ENCODE measurements around the gene TLE2. TPM values are rescaled to one million over a fixed set of nuclear protein-coding genes. Genes with fewer than 3 reads are reported as not detected.

Gene TLE2
- total and polyA plus RNA-seq, 9 of the 15 experiments (the other 6 are each of a cell fraction or from before 2014, with no cell fraction given), result 0.35 to 13.1 (median 6.2) TPM

DNA sequence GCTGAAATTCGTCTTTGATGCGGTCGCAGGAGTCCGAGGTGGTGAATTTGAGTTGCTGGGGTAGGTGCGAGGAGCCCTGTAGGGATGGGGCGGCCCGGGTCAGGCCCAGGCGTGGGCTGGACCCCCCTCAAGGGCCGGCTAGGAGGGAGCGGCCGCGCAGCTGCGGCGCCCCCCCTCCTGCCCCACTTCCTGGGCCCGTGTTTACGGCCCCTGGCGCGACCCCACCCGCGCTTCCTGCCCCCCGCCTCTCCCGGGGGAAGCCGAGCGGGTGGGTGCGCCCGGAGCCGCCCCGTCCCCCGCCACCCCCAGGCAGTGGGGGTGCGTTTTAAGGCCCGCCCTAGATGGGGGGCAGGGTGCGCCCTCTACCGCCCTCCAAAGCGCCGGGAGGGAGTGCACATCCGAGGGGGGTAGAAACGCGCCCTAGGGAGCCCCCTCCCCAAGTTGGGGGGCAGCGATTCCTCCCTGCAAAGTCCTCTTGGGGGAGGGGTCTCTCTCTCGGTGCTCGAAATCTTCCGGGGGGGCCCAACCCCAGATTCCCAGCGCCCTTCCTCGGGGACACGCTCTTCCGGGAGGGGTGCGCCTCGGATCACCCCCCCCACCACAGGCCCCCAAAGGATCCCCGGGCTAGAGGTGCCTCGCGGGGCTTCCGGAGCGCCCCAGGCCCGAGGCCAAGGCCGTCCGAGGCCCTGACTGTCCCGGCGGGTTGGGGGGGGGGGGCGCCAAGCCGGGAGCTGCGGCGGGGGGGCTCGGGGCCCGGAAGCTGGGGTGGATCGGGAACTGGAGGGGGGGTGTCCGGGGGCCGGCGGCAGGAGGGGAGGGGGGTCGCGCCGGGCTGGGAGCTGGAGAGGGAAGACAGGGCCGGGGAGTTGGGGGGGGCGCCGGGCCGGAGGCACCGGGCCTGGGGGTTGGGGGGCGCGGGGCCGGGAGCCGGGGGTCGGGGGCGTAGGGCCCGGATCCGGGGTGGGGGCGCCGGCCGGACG is 32.4 kb upstream of the TLE2 start (continued):
- TF ChIP-seq, protein P1, sequence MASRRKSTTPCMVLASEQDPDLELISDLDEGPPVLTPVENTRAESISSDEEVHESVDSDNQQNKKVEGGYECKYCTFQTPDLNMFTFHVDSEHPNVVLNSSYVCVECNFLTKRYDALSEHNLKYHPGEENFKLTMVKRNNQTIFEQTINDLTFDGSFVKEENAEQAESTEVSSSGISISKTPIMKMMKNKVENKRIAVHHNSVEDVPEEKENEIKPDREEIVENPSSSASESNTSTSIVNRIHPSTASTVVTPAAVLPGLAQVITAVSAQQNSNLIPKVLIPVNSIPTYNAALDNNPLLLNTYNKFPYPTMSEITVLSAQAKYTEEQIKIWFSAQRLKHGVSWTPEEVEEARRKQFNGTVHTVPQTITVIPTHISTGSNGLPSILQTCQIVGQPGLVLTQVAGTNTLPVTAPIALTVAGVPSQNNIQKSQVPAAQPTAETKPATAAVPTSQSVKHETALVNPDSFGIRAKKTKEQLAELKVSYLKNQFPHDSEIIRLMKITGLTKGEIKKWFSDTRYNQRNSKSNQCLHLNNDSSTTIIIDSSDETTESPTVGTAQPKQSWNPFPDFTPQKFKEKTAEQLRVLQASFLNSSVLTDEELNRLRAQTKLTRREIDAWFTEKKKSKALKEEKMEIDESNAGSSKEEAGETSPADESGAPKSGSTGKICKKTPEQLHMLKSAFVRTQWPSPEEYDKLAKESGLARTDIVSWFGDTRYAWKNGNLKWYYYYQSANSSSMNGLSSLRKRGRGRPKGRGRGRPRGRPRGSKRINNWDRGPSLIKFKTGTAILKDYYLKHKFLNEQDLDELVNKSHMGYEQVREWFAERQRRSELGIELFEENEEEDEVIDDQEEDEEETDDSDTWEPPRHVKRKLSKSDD (conservative IDR thresholded peaks at IDR 0.05; ENCODE audit: low read length), result no peak
- TF ChIP-seq, protein P2, sequence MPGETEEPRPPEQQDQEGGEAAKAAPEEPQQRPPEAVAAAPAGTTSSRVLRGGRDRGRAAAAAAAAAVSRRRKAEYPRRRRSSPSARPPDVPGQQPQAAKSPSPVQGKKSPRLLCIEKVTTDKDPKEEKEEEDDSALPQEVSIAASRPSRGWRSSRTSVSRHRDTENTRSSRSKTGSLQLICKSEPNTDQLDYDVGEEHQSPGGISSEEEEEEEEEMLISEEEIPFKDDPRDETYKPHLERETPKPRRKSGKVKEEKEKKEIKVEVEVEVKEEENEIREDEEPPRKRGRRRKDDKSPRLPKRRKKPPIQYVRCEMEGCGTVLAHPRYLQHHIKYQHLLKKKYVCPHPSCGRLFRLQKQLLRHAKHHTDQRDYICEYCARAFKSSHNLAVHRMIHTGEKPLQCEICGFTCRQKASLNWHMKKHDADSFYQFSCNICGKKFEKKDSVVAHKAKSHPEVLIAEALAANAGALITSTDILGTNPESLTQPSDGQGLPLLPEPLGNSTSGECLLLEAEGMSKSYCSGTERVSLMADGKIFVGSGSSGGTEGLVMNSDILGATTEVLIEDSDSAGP (CRISPR knock-in tag; IDR thresholded peaks at IDR 0.05), result no peak
- no peak for TF ChIP-seq ZNF217 (CRISPR knock-in tag; IDR thresholded peaks at IDR 0.05)
- no peak for TF ChIP-seq BCL6 (CRISPR knock-in tag; IDR thresholded peaks at IDR 0.05)
- TF ChIP-seq, protein P3, sequence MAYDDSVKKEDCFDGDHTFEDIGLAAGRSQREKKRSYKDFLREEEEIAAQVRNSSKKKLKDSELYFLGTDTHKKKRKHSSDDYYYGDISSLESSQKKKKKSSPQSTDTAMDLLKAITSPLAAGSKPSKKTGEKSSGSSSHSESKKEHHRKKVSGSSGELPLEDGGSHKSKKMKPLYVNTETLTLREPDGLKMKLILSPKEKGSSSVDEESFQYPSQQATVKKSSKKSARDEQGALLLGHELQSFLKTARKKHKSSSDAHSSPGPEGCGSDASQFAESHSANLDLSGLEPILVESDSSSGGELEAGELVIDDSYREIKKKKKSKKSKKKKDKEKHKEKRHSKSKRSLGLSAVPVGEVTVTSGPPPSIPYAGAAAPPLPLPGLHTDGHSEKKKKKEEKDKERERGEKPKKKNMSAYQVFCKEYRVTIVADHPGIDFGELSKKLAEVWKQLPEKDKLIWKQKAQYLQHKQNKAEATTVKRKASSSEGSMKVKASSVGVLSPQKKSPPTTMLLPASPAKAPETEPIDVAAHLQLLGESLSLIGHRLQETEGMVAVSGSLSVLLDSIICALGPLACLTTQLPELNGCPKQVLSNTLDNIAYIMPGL (CRISPR knock-in tag; IDR thresholded peaks at IDR 0.05), result no peak
- TF ChIP-seq TCF7L2 (IDR thresholded peaks at IDR 0.05; ENCODE audit: low read depth, low read length), result no peak
- TF ChIP-seq ZNF561 (CRISPR knock-in tag; conservative IDR thresholded peaks at IDR 0.05), result no peak
- TF ChIP-seq, protein P4, sequence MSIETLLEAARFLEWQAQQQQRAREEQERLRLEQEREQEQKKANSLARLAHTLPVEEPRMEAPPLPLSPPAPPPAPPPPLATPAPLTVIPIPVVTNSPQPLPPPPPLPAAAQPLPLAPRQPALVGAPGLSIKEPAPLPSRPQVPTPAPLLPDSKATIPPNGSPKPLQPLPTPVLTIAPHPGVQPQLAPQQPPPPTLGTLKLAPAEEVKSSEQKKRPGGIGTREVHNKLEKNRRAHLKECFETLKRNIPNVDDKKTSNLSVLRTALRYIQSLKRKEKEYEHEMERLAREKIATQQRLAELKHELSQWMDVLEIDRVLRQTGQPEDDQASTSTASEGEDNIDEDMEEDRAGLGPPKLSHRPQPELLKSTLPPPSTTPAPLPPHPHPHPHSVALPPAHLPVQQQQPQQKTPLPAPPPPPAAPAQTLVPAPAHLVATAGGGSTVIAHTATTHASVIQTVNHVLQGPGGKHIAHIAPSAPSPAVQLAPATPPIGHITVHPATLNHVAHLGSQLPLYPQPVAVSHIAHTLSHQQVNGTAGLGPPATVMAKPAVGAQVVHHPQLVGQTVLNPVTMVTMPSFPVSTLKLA (conservative IDR thresholded peaks at IDR 0.05), result peak in 1 of 2 experiments; percentile 67; a peak in 3 of 4 replicates
- no peak for TF ChIP-seq TEAD4 (IDR thresholded peaks at IDR 0.05; ENCODE audit: low read length)
- no peak for TF ChIP-seq TEAD4 (CRISPR knock-in tag; IDR thresholded peaks at IDR 0.05; ENCODE audit: borderline replicate concordance)
- TF ChIP-seq SUPT5H (IDR thresholded peaks at IDR 0.05), result peak; percentile 56; the same call in 1 of the 2 replicates
- TF ChIP-seq POU5F1 (IDR thresholded peaks at IDR 0.05; ENCODE audit: borderline replicate concordance, low read depth, low read length, partially characterized antibody), result no peak
- TF ChIP-seq HDAC3 (IDR thresholded peaks at IDR 0.05; ENCODE audit: borderline replicate concordance, partially characterized antibody), result no peak
- TF ChIP-seq ERF (CRISPR knock-in tag; IDR thresholded peaks at IDR 0.05), result peak; percentile 49; the same call in 1 of the 2 replicates
- TF ChIP-seq, protein P5, sequence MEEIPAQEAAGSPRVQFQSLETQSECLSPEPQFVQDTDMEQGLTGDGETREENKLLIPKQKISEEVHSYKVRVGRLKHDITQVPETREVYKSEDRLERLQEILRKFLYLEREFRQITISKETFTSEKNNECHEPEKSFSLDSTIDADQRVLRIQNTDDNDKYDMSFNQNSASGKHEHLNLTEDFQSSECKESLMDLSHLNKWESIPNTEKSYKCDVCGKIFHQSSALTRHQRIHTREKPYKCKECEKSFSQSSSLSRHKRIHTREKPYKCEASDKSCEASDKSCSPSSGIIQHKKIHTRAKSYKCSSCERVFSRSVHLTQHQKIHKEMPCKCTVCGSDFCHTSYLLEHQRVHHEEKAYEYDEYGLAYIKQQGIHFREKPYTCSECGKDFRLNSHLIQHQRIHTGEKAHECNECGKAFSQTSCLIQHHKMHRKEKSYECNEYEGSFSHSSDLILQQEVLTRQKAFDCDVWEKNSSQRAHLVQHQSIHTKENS (CRISPR knock-in tag; IDR thresholded peaks at IDR 0.05), result no peak
